ENCODE measurements around the gene PDE3A. TPM values are rescaled to one million over a fixed set of nuclear protein-coding genes. Genes with fewer than 3 reads are reported as not detected.

The PDE3A gene
- total RNA-seq, 2 donors from 2014 or later, result 80.7 to 127 TPM

GRCh38 chr12:20627001-20627588 lies 258.8 kb downstream of the PDE3A start:
- H3K4me3 ChIP-seq, result no peak overlapping the region
- no peak for TF ChIP-seq CTCF (IDR thresholded peaks at IDR 0.05)
- no peak for DNase-seq (ENCODE audit: low spot score)
- H3K27me3 ChIP-seq, result no peaks in the 10 kb centered on the region
- H3K4me1 ChIP-seq, result peaks cover 0 to 18% of the 10 kb centered on the region in 2 donors
- peak overlapping the region; percentile 7 to 8 for H3K27ac ChIP-seq
- no peaks in the 10 kb centered on the region for H3K9me3 ChIP-seq
- H3K36me3 ChIP-seq, result peaks cover 2% of the 10 kb centered on the region

- no peaks in the 10 kb centered on the region for H3K36me3 ChIP-seq
- TF ChIP-seq CTCF (IDR thresholded peaks at IDR 0.05), result no peak
- H3K27ac ChIP-seq, result peak overlapping the region; percentile 37 to 48
- no peak for DNase-seq (ENCODE audit: low spot score)
- peaks cover 0 to 18% of the 10 kb centered on the region in 2 donors for H3K4me1 ChIP-seq
- no peaks in the 10 kb centered on the region for H3K9me3 ChIP-seq
- H3K4me3 ChIP-seq, result no peak overlapping the region
- H3K27me3 ChIP-seq, result no peaks in the 10 kb centered on the region
These were observed 260.0 kb downstream of the PDE3A start for GRCh38 chr12:20628226-20628787.

GRCh38 chr12:20628999-20629398 lies 260.7 kb downstream of the PDE3A start:
- DNase-seq (ENCODE audit: low spot score), result no peak
- Histone ChIP-seq H3K36me3 (peaks cover 2% of the 10 kb centered on the region), H3K9me3 (no peaks in the 10 kb centered on the region), H3K4me3 (no peak overlapping the region), H3K27me3 (no peaks in the 10 kb centered on the region), H3K4me1 (peaks cover 0 to 18% of the 10 kb centered on the region in 2 donors), H3K27ac (peak overlapping the region; percentile 37 to 48)
- TF ChIP-seq CTCF (IDR thresholded peaks at IDR 0.05), result no peak

- Histone ChIP-seq H3K36me3 (peaks cover 8% of the 10 kb centered on the region), H3K4me3 (no peak overlapping the region), H3K4me1 (peaks cover 0 to 18% of the 10 kb centered on the region in 2 donors), H3K9me3 (no peaks in the 10 kb centered on the region), H3K27me3 (no peaks in the 10 kb centered on the region), H3K27ac (peak overlapping the region; percentile 37 to 48)
- no peak for DNase-seq (ENCODE audit: low spot score)
- TF ChIP-seq CTCF (IDR thresholded peaks at IDR 0.05), result no peak
These were observed 261.2 kb downstream of the PDE3A start for GRCh38 chr12:20629414-20630156.

GRCh38 chr12:20631711-20632110 lies 263.4 kb downstream of the PDE3A start:
- peaks cover 0 to 18% of the 10 kb centered on the region in 2 donors for H3K4me1 ChIP-seq
- TF ChIP-seq CTCF (IDR thresholded peaks at IDR 0.05), result no peak
- no peak for DNase-seq (ENCODE audit: low spot score)
- H3K9me3 ChIP-seq, result no peaks in the 10 kb centered on the region
- H3K4me3 ChIP-seq, result no peak overlapping the region
- H3K27me3 ChIP-seq, result no peaks in the 10 kb centered on the region
- H3K36me3 ChIP-seq, result peaks cover 22% of the 10 kb centered on the region
- H3K27ac ChIP-seq, result no peak overlapping the region
